Activated CD4-positive, CD25-positive, alpha-beta regulatory T cell (primary cell): ENCODE data around the gene DUOXA2.
"Not testable (repeated sequence)": the region's sequence is repeated elsewhere in the genome, so short reads cannot be mapped to it uniquely, and the experiment has no call there.

ENCODE experiments used
- DNase-seq, 4 experiments: peaks; one replicate each; lab custom pipeline; 2025; lab: John Stamatoyannopoulos, UW

The DUOXA2 gene

GRCh38 chr15:45095661-45096060, 18.5 kb upstream of the DUOXA2 start:
- DNase-seq, result no peak

DNA sequence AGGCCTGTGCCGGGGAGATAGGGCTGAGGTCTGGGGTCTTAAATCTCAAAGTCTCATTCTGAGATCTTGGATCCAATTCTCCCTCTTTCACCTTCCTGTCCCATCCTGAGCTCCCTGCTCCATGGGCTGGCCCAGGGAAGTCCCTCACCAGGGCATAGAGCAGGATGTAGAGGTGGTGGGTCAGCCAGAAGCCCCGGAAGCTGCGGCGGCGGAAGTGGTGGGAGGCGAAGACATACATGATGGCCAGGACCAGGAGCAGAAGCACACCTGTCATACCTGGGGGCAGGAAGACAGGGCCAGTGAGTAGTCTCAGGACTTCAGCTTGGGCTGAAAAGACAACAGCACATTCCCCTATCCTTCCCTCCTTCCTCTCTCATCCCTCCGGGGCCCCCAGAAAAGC, 16.7 kb upstream of the DUOXA2 start:
- DNase-seq, result no peak

DNA sequence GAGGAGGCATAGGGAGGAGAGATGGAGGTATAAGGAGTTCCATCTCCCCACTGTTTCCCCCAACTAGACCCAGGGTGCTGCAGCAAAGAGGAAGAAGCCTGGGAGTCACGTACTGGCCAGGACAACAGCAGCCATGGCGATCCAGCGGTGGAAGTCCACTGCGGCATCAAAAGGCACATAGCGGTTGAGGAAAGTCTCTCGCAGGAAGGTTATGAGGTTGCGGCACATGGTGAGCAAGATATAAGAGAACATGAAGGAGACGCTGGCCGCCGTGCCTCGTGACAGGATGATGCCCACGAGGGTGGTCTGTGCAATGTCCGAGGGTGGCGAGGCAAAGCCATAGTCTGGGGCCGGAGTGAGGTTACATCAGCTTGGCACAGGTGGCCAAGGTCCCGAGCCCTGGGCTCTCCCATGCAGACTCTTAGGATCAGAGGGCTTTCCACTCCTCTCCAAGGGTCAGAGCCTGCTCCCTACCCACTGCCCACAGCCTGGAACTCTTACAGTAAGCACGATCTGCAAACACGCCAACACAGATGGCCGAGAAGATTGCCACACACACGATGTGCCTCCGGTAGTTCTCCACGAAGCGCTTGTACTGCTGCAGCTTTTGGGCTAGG, 14.5 kb upstream of the DUOXA2 start:
- DNase-seq, result no peak

- no peak for DNase-seq
Measured at GRCh38 chr15:45100884-45101625, 13.1 kb upstream of the DUOXA2 start.

DNA sequence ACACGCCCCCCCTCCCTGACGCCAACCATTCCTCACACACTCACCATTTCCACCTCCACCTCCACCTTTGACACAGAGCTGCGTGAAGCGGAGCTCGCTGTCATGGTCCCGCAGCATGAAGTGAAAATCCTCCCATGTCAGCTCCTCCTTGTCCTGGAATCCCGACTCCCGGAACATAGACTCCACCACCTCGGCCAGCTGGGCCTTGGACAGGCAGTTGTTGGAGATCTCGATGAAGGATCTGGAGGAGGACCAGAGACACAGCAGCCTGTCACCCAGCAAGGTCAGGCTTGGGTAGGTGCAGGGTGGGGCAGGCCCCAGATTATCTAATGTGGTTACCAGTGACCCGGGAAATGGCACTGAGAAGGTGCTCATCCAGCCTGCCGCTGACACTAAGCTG, 12.4 kb upstream of the DUOXA2 start:
- no peak for DNase-seq

GRCh38 chr15:45102226-45102625, 11.9 kb upstream of the DUOXA2 start:
- no peak for DNase-seq

DNA sequence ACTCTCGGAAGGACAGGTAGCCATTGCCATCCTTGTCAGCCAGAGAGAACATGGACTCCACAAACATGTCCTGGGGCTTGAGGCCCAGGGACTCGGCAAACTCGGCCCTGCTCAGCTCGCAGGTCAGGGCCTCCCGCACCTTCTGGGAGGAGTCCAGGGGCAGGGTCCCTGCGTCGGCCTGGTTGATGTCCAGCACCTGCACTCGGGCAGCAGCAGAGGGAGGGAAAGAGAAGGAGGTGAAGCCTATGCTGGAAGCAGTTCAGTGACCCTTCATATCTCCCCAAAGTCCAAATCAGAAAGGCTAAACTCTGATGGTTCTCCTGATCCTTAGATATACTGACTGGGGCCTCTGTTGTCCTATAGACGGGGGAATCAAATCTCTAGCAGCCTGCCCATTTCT, 10.0 kb upstream of the DUOXA2 start:
- not testable (repeated sequence) for DNase-seq

GRCh38 chr15:45105586-45105985, 8.5 kb upstream of the DUOXA2 start:
- no peak for DNase-seq

- DNase-seq, result no peak
Measured at GRCh38 chr15:45106002-45106790, 7.9 kb upstream of the DUOXA2 start.

DNA sequence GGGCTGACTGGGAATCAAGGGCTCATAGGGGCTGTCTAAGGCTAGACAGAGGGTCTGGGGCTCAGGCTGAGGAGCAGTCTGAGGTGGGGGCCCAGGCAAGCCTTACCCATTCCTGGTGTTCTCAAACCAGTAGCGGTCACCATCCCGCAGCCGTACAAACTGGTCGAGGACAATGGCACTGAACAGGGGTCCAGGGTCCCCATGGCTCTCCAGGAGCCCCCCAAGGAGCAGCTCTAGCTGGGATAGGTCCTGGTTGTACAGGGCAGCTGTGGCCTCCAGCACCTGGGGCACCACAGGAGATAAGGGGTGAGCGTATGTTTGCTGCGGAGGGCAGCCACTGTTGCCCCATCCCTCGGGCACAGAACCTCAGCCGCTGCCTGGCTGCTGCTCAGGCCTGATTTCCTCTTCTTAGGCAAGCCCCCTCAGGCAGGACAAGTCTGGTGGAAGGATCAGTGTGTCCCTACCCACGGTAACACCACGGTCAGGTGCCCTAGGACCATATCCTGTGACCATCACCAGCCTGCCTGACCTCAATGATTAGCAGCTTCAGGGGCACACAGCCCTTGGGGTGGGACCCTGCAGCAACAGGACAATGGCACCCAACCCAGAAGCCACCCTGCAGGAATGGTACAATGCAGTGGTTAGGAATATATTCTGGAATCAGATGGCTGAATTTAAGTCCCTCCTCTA, 6.0 kb upstream of the DUOXA2 start:
- DNase-seq, result no peak

GRCh38 chr15:45110256-45110820, 3.8 kb upstream of the DUOXA2 start:
- DNase-seq, result no peak

- no peak for DNase-seq
Measured at GRCh38 chr15:45111390-45112142, 2.6 kb upstream of the DUOXA2 start.

DNA sequence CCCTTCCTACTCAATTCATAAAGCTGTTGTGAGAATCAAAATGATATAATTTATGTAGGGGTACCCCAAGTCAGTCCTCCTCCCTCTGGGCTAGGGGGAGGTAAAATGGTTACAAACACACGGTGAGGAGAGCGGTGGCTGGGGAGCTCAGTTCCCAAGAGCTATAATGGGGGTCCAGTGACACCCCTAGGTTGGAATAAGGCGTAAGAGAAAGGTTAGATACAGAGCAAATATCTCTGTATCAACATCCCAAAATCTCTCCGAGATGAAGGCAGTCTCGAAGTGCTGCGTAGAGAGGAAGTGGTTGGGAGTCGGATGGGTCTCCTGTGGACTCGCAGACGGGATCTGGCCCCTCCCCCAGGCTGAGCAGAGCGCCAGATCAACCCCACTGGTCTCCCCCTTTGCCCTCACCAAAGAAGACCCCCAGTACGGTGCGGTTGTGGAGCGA, 2.0 kb upstream of the DUOXA2 start:
- no peak for DNase-seq

GRCh38 chr15:45112591-45113379, 1.3 kb upstream of the DUOXA2 start:
- no peak for DNase-seq

- no peak for DNase-seq
Measured at GRCh38 chr15:45113380-45113990, 641 bp upstream of the DUOXA2 start.

DNA sequence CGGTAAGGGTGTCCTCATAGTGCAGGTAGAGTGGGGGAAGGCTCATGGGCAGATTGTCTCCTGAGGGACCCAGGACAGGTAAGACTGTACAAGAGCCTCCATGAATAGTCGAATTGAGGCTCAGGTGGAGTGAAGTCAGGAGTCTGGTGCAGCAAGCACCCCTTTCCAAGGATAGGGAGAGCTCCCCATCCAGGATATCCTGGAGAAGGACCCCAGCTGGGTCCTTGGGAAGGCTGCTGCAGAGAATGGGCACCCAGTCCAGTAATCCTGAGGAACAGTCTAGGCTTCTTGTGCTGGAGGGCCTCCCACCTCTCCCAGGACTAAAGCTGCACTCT, 592 bp downstream of the DUOXA2 start:
- no peak for DNase-seq

DNA sequence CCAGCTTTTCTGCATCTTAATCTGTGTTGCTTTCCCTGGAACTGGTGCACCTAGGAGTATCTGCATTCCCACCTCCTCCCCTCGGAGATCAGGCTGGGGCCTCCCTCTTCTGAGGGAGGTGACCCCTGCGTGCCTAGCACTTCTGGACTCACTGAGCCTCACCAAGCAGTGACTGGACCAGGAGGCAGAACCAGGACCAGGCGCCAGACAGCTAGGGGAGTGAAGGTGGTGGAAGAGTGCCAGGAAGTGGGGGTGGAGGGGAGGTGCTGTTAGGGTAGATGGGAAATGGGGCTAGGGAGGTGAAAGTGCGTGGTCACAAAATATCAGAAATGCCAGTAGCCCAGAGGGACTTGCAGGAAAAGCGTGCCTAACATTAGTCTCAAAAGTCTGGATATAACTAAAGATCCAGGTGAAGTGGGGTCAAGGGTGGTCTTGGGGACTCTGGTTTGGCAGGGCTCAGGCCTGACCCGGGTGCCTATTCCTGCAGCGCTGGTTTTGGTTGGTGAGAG, 1.2 kb downstream of the DUOXA2 start:
- no peak for DNase-seq

- DNase-seq, result no peak
Measured at GRCh38 chr15:45116006-45116481, 1.9 kb downstream of the DUOXA2 start.

- no peak for DNase-seq
Measured at GRCh38 chr15:45116482-45117307, 2.6 kb downstream of the DUOXA2 start.
